RWPE2 (cell line): ENCODE results near the gene FMN2.
"Not testable (repeated sequence)": the region's sequence is repeated elsewhere in the genome, so short reads cannot be mapped to it uniquely, and the experiment has no call there.

Experiments
- ATAC-seq: fragments of 200-7000 bp; cut with Tn5 transposase; 3 replicates; pipeline ENCODE4 v1.9.1; 2021; ENCODE audit warnings: low read depth
- DNase-seq: peaks from one replicate; pipeline ENCODE4 v3.0.0-alpha.2; 2020; ENCODE audit warnings: low spot score
- H3K27ac ChIP-seq: fragments of 450-650 bp; 2 replicates; pipeline ENCODE4 v1.5.1; 2017; ENCODE audit warnings: mild to moderate bottlenecking; ENCODE audit not compliant: poor library complexity, severe bottlenecking
- H3K27me3 ChIP-seq: fragments of 250-450 bp; sonication (Bioruptor Pico); 2 replicates; pipeline ENCODE4 v1.5.1; 2021; ENCODE audit warnings: mild to moderate bottlenecking, moderate library complexity; ENCODE audit not compliant: insufficient read depth, poor library complexity, severe bottlenecking
- H3K36me3 ChIP-seq: fragments of 250-450 bp; sonication (Bioruptor Pico); 2 replicates; pipeline ENCODE4 v1.5.1; 2020; ENCODE audit warnings: low read depth, mild to moderate bottlenecking, moderate library complexity
- H3K4me1 ChIP-seq: fragments of 250-450 bp; sonication (Bioruptor Pico); 2 replicates; pipeline ENCODE4 v1.5.1; 2021; ENCODE audit warnings: mild to moderate bottlenecking, moderate library complexity; ENCODE audit not compliant: insufficient read depth, poor library complexity, severe bottlenecking
- H3K4me3 ChIP-seq: fragments of 250-450 bp; sonication (Bioruptor Pico); 2 replicates; pipeline ENCODE4 v1.5.1; 2021; ENCODE audit warnings: mild to moderate bottlenecking, moderate library complexity; ENCODE audit not compliant: severe bottlenecking
- H3K9me3 ChIP-seq: fragments of 250-450 bp; sonication (Bioruptor Pico); 2 replicates; pipeline ENCODE4 v1.5.1; 2021; ENCODE audit warnings: mild to moderate bottlenecking, moderate library complexity; ENCODE audit not compliant: severe bottlenecking
- CTCF ChIP-seq: fragments of 450-650 bp; IDR thresholded peaks from one replicate; pipeline ENCODE4 v1.5.1; 2017; ENCODE audit warnings: mild to moderate bottlenecking, moderate library complexity; ENCODE audit not compliant: poor library complexity, severe bottlenecking

Gene FMN2

GRCh38 chr1:240314845-240315801 lies 223.4 kb downstream of the FMN2 start:
- H3K4me1 ChIP-seq: peaks cover 11% of the 10 kb centered on the region
- no peak for TF ChIP-seq CTCF
- H3K27me3 ChIP-seq: no peaks in the 10 kb centered on the region
- DNase-seq (no peak), ATAC-seq (no peak)
- no peaks in the 10 kb centered on the region for H3K36me3 ChIP-seq
- no peak overlapping the region for H3K4me3 ChIP-seq
- no peaks in the 10 kb centered on the region for H3K9me3 ChIP-seq
- H3K27ac ChIP-seq: no peak overlapping the region

- Histone ChIP-seq H3K4me3 (no peak overlapping the region), H3K27me3 (no peaks in the 10 kb centered on the region), H3K27ac (no peak overlapping the region), H3K9me3 (no peaks in the 10 kb centered on the region), H3K36me3 (no peaks in the 10 kb centered on the region), H3K4me1 (no peaks in the 10 kb centered on the region)
- TF ChIP-seq CTCF: no peak
- ATAC-seq (no peak), DNase-seq (no peak)
Measured at GRCh38 chr1:240319998-240320397, 228.3 kb downstream of the FMN2 start.

GRCh38 chr1:240320659-240321058 lies 229.0 kb downstream of the FMN2 start:
- H3K4me1 ChIP-seq: no peaks in the 10 kb centered on the region
- no peaks in the 10 kb centered on the region for H3K9me3 ChIP-seq
- TF ChIP-seq CTCF: no peak
- no peak overlapping the region for H3K4me3 ChIP-seq
- DNase-seq (no peak), ATAC-seq (no peak)
- no peaks in the 10 kb centered on the region for H3K36me3 ChIP-seq
- no peak overlapping the region for H3K27ac ChIP-seq
- no peaks in the 10 kb centered on the region for H3K27me3 ChIP-seq

GRCh38 chr1:240322943-240323342 lies 231.3 kb downstream of the FMN2 start:
- no peak for ATAC-seq
- H3K9me3 ChIP-seq: no peaks in the 10 kb centered on the region
- no peak for TF ChIP-seq CTCF

GRCh38 chr1:240328382-240328781 lies 236.7 kb downstream of the FMN2 start:
- not testable (repeated sequence) for ATAC-seq

More at GRCh38 chr1:240322943-240323342, 231.3 kb downstream of the FMN2 start:
- no peaks in the 10 kb centered on the region for H3K36me3 ChIP-seq
- no peak overlapping the region for H3K27ac ChIP-seq
- H3K27me3 ChIP-seq: no peaks in the 10 kb centered on the region
- H3K4me1 ChIP-seq: no peaks in the 10 kb centered on the region
- no peak for DNase-seq
- H3K4me3 ChIP-seq: no peak overlapping the region

More at GRCh38 chr1:240328382-240328781, 236.7 kb downstream of the FMN2 start:
- not testable (repeated sequence) for H3K27ac ChIP-seq, H3K4me3 ChIP-seq, H3K4me1 ChIP-seq, H3K9me3 ChIP-seq, H3K36me3 ChIP-seq, DNase-seq, H3K27me3 ChIP-seq
